HTR-8/SVneo (cell line): ENCODE results near the gene MAPK9.
A peak's percentile ranks its signal among the peaks of the same experiment; 100 is the strongest.

Experiments
- DNase-seq: peaks from one replicate; pipeline ENCODE4 v3.0.0; 2011; ENCODE audit warnings: low spot score, mixed read lengths; ENCODE audit not compliant: insufficient read length
- FAIRE-seq: peaks from 2 replicates; lab custom pipeline; 2011; peaks lifted over from hg19 to GRCh38; lab: Jason Lieb, UNC

MAPK9 gene

GRCh38 chr5:180297587-180298282, 5.9 kb upstream of the MAPK9 start:
- no peak for FAIRE-seq

GRCh38 chr5:180296771-180297170, 4.9 kb upstream of the MAPK9 start:
- DNase-seq, result no peak
- FAIRE-seq, result no peak

More at GRCh38 chr5:180297587-180298282, 5.9 kb upstream of the MAPK9 start:
- DNase-seq, result no peak

GRCh38 chr5:180294913-180295555, 3.2 kb upstream of the MAPK9 start:
- no peak for DNase-seq
- no peak for FAIRE-seq

GRCh38 chr5:180294411-180294810, 2.5 kb upstream of the MAPK9 start:
- DNase-seq (no peak), FAIRE-seq (no peak)

GRCh38 chr5:180291234-180291940, 496 bp downstream of the MAPK9 start:
- DNase-seq, result peak; percentile 19
- FAIRE-seq, result no peak

- FAIRE-seq (no peak), DNase-seq (no peak)
Observed at GRCh38 chr5:180290568-180291233, 1.2 kb downstream of the MAPK9 start.

- no peak for FAIRE-seq
Observed at GRCh38 chr5:180289966-180290365, 1.9 kb downstream of the MAPK9 start.

GRCh38 chr5:180289433-180289832, 2.5 kb downstream of the MAPK9 start:
- FAIRE-seq (no peak), DNase-seq (no peak)

More at GRCh38 chr5:180289966-180290365, 1.9 kb downstream of the MAPK9 start:
- no peak for DNase-seq

- FAIRE-seq (no peak), DNase-seq (no peak)
Observed at GRCh38 chr5:180287868-180288267, 4.0 kb downstream of the MAPK9 start.

GRCh38 chr5:180287404-180287803, 4.5 kb downstream of the MAPK9 start:
- DNase-seq (no peak), FAIRE-seq (no peak)

GRCh38 chr5:180284149-180284548, 7.7 kb downstream of the MAPK9 start:
- DNase-seq, result no peak

GRCh38 chr5:180283026-180283615, 8.8 kb downstream of the MAPK9 start:
- no peak for DNase-seq
- FAIRE-seq, result no peak

More at GRCh38 chr5:180284149-180284548, 7.7 kb downstream of the MAPK9 start:
- FAIRE-seq, result no peak

- DNase-seq (no peak), FAIRE-seq (no peak)
Observed at GRCh38 chr5:180282281-180282680, 9.6 kb downstream of the MAPK9 start.

- FAIRE-seq, result no peak
Observed at GRCh38 chr5:180281706-180282105, 10.2 kb downstream of the MAPK9 start.

GRCh38 chr5:180274695-180275094, 17.2 kb downstream of the MAPK9 start:
- DNase-seq (no peak), FAIRE-seq (no peak)

More at GRCh38 chr5:180281706-180282105, 10.2 kb downstream of the MAPK9 start:
- DNase-seq, result no peak

- DNase-seq (no peak), FAIRE-seq (no peak)
Observed at GRCh38 chr5:180271221-180271620, 20.7 kb downstream of the MAPK9 start.

- DNase-seq (no peak), FAIRE-seq (no peak)
Observed at GRCh38 chr5:180259260-180259611, 32.6 kb downstream of the MAPK9 start.

- DNase-seq (no peak), FAIRE-seq (no peak)
Observed at GRCh38 chr5:180253036-180253824, 38.7 kb downstream of the MAPK9 start.

- DNase-seq, result no peak
Observed at GRCh38 chr5:180251887-180252286, 40.0 kb downstream of the MAPK9 start.

More at GRCh38 chr5:180251887-180252286, 40.0 kb downstream of the MAPK9 start:
- no peak for FAIRE-seq
